GM12878 (cell line): ENCODE results near the gene HSPB7. TPM values are rescaled to one million over a fixed set of nuclear protein-coding genes. Genes with fewer than 3 reads are reported as not detected.

Experiments used
- ATAC-seq: fragments of 200-7000 bp; cut with Tn5 transposase; 3 replicates; pipeline ENCODE4 v1.9.1; 2020; ENCODE audit warnings: mild to moderate bottlenecking, moderate library complexity
- BruUV-seq: library from RNA; stranded (reverse); fragments of 400-500 nt; replicated peaks from 2 replicates; lab custom pipeline; 2021; lab: Mats Ljungman, UMichigan
- CTCF ChIA-PET: fragments of 300-600 bp; sonication (Branson Sonifier 250); formaldehyde crosslinking; extraction: SDS; loops from one replicate; lab custom pipeline; 2021; ENCODE audit warnings: inconsistent platforms; lab: Yijun Ruan, JAX
- POLR2A ChIA-PET: fragments of 350-600 bp; formaldehyde crosslinking; extraction: SDS; loops from one replicate; lab custom pipeline; 2021; ENCODE audit warnings: inconsistent platforms; lab: Charles Lee
- RAD21 ChIA-PET: fragments of 300-600 bp; sonication (Branson Sonifier 250); formaldehyde crosslinking; loops from one replicate; lab custom pipeline; 2023; ENCODE audit warnings: antibody characterized with exemption; ENCODE audit not compliant: unreplicated experiment; lab: Charles Lee
- SMC1A ChIA-PET: fragments of 300-600 bp; sonication (Branson Sonifier 250); formaldehyde crosslinking; loops from one replicate; lab custom pipeline; 2023; ENCODE audit not compliant: unreplicated experiment, uncharacterized antibody; lab: Charles Lee
- DNase-seq: peaks from one replicate; pipeline ENCODE4 v3.0.0-alpha.2; 2011; ENCODE audit warnings: low read depth, low spot score
- FAIRE-seq: peaks from 3 replicates; lab custom pipeline; 2011; peaks lifted over from hg19 to GRCh38; lab: Jason Lieb, UNC
- H2AFZ ChIP-seq: 2 replicates; pipeline ENCODE4 v1.6.0; 2011; ENCODE audit warnings: low read depth, low read length, control low read depth; ENCODE audit not compliant: control insufficient read depth
- H3K27ac ChIP-seq: 2 replicates; pipeline ENCODE4 v1.5.1; 2011; ENCODE audit warnings: control low read depth; ENCODE audit not compliant: control insufficient read depth, insufficient read depth
- H3K27me3 ChIP-seq, 2 experiments: replicated peaks in 1 of 2; 2 replicates each; pipeline versions ENCODE4 v1.6.0 to v1.6.1; 2011; ENCODE audit warnings: low read length in 1 of 2; ENCODE audit not compliant: control insufficient read depth in 2 of 2, insufficient read depth in 2 of 2
- H3K36me3 ChIP-seq, 2 experiments: 2 replicates each; pipeline ENCODE4 v1.5.1; 2011; ENCODE audit warnings: low read length in 1 of 2; ENCODE audit not compliant: control insufficient read depth in 2 of 2, insufficient read depth in 2 of 2
- H3K4me1 ChIP-seq: 2 replicates; pipeline ENCODE4 v1.6.1; 2011; ENCODE audit warnings: mild to moderate bottlenecking, low read length, moderate library complexity, mixed read lengths; ENCODE audit not compliant: control insufficient read depth, insufficient read depth
- H3K4me2 ChIP-seq: 2 replicates; pipeline ENCODE4 v1.6.0; 2011; ENCODE audit warnings: control low read depth; ENCODE audit not compliant: control insufficient read depth, insufficient read depth
- H3K4me3 ChIP-seq: fragments of 200-600 bp; sonication (generic); 2 replicates; pipeline ENCODE4 v1.5.1; 2016
- H3K79me2 ChIP-seq: 2 replicates; pipeline ENCODE4 v1.6.0; 2011; ENCODE audit warnings: low read length; ENCODE audit not compliant: control insufficient read depth, insufficient read depth
- H3K9ac ChIP-seq: 2 replicates; pipeline ENCODE4 v1.8.0; 2011; ENCODE audit warnings: low read length, control low read depth, mixed read lengths; ENCODE audit not compliant: control insufficient read depth, insufficient read depth
- H3K9me3 ChIP-seq: replicated peaks from 3 replicates; pipeline ENCODE4 v1.5.1; 2011; ENCODE audit warnings: mild to moderate bottlenecking, low read length; ENCODE audit not compliant: control insufficient read depth, insufficient read depth
- H4K20me1 ChIP-seq: 2 replicates; pipeline ENCODE4 v1.6.0; 2011; ENCODE audit not compliant: control insufficient read depth, insufficient read depth
- CBX3 ChIP-seq: fragments of 200-600 bp; sonication (generic); IDR thresholded peaks from 2 replicates; pipeline ENCODE4 v1.6.1; 2016; ENCODE audit warnings: low read depth, borderline replicate concordance
- ESRRA ChIP-seq: IDR thresholded peaks from 2 replicates; pipeline ENCODE4 v1.6.1; 2012; ENCODE audit warnings: mild to moderate bottlenecking, low read length, improper control_type of control experiment
- HDAC6 ChIP-seq: fragments of 200-600 bp; sonication (generic); IDR thresholded peaks from one replicate; pipeline ENCODE4 v1.8.0; 2017; ENCODE audit warnings: antibody characterized with exemption; ENCODE audit not compliant: unreplicated experiment
- HDGF ChIP-seq: fragments of 450-650 bp; IDR thresholded peaks from 2 replicates; pipeline ENCODE4 v1.6.1; 2016; ENCODE audit warnings: antibody characterized with exemption
- KAT2A ChIP-seq: conservative IDR thresholded peaks from 2 replicates; pipeline ENCODE4 v1.6.1; 2011; ENCODE audit warnings: low read depth, low read length; ENCODE audit not compliant: control insufficient read depth
- KLF5 ChIP-seq: fragments of 450-650 bp; IDR thresholded peaks from 2 replicates; pipeline ENCODE4 v1.6.1; 2014; ENCODE audit warnings: mild to moderate bottlenecking; ENCODE audit not compliant: partially characterized antibody
- NR2F1 ChIP-seq: fragments of 450-650 bp; conservative IDR thresholded peaks from 2 replicates; pipeline ENCODE4 v1.6.1; 2017; ENCODE audit warnings: mild to moderate bottlenecking
- WGBS: methylation state at CpG from one replicate; pipeline ENCODE4 v1.1.6; 2016; ENCODE audit warnings: low lambda C conversion rate; ENCODE audit not compliant: insufficient replicate concordance, insufficient coverage; ENCODE audit errors: missing lambda C conversion rate; 5-methylcytosine and 5-hydroxymethylcytosine counted together
- in situ Hi-C: fragments of 300-500 bp; cut with MboI; formaldehyde crosslinking; loops from 9 replicates; pipeline ENCODE4 v1.14.3; 2018; ENCODE audit warnings: mixed read lengths
- intact Hi-C: fragments of 100-400 bp; cut with micrococcal nuclease; formaldehyde crosslinking; loops from one replicate; pipeline ENCODE4 v1.14.2; 2022; ENCODE audit not compliant: unreplicated experiment
- polyA plus RNA-seq, 11 experiments: library from polyadenylated mRNA; depleted of rRNA in 4 of 11; unstranded in 6 of 11; stranded (reverse) in 5 of 11; fragments of >200 nt; fragmentation: Nextera tagmentation in 4 of 11; fragmentation: Illumina TruSeq in 1 of 11; extraction: Ambion mirVana in 4 of 11; extraction: Trizol in 1 of 11; gene quantifications; 1 replicate in 1 of 11; 2 replicates in 10 of 11; pipeline versions ENCODE4 v1.2.1 to v1.2.3, GENCODE V29; 2011 to 2016; ENCODE audit warnings: inconsistent platforms in 2 of 11, missing spikeins in 2 of 11, low read depth in 1 of 11
- total RNA-seq, 4 experiments: library from RNA; depleted of rRNA in 3 of 4; stranded (reverse); fragments of >200 nt in 3 of 4; fragmentation: Illumina TruSeq in 1 of 4; extraction: Trizol in 1 of 4; gene quantifications; 2 replicates each; pipeline versions ENCODE4 v1.2.1 to v1.2.3, GENCODE V29; 2013 to 2021
- TF ChIP-seq, protein P1 (sequence below): IDR thresholded peaks from 2 replicates; pipeline ENCODE4 v1.6.1; 2012; ENCODE audit warnings: improper control_type of control experiment, low read depth, low read length; ENCODE audit not compliant: insufficient replicate concordance
- TF ChIP-seq, protein P2 (sequence below): fragments of 450-650 bp; conservative IDR thresholded peaks from 2 replicates; pipeline ENCODE4 v1.6.1; 2017; ENCODE audit warnings: mild to moderate bottlenecking, moderate library complexity

HSPB7 gene
- total and polyA plus RNA-seq, 10 of the 15 experiments (the other 5 are each of a cell fraction or from before 2014, with no cell fraction given) = 0.34 TPM; not detected in 9

DNA sequence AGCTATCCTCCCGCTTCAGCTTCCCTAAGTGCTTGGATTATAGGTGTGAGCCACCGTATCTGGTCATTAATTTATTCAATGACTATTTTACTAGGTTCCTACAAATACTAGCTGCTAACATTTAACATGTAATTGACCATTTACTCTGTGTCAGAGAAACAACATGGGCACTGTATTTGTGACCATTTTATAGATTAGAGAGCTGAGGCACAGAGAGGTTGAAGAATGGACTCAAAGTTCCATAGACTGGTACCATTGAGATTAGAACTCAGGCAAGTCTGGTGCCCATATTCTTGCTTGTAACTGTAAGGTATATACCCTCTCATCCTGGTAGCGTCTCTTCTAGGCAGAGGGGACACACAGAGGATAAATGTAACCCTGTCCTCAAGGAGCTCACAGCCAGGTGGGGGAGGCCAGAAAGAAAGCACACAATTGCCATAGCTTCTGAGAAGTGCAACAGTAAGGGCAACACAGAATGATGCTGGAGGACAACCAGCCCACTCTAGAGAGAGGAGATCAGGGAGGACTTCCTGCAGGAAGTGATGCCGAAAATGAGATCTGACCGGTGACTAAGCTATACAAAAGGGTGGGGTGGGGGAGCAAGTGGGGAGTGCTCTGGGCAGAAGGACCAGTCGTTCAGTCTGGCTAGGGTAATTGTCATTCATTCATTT, 10.0 kb downstream of the HSPB7 start:
- no peak for ATAC-seq
- no peak overlapping the region for H3K4me2 ChIP-seq
- H3K27ac ChIP-seq = no peak overlapping the region
- intact Hi-C loops = loop anchor here (2.0 to 5.0 kb wide), 2 partner anchors 193 to 206 kb away; no protein-coding TSS in a partner anchor
- CTCF ChIA-PET = interaction anchor here (0.5 to 7.5 kb wide), 38 partner anchors 10 to 617 kb away, joined by 3 to 81 read pairs (median 4); partner anchors contain the start of genes CLCNKA, CLCNKB and HSPB7
- no peaks in the 10 kb centered on the region for H4K20me1 ChIP-seq
- TF ChIP-seq ESRRA (no peak), CBX3 (no peak), NR2F1 (no peak), KAT2A (no peak), HDGF (no peak), KLF5 (no peak), HDAC6 (no peak)
- TF ChIP-seq, protein P1, sequence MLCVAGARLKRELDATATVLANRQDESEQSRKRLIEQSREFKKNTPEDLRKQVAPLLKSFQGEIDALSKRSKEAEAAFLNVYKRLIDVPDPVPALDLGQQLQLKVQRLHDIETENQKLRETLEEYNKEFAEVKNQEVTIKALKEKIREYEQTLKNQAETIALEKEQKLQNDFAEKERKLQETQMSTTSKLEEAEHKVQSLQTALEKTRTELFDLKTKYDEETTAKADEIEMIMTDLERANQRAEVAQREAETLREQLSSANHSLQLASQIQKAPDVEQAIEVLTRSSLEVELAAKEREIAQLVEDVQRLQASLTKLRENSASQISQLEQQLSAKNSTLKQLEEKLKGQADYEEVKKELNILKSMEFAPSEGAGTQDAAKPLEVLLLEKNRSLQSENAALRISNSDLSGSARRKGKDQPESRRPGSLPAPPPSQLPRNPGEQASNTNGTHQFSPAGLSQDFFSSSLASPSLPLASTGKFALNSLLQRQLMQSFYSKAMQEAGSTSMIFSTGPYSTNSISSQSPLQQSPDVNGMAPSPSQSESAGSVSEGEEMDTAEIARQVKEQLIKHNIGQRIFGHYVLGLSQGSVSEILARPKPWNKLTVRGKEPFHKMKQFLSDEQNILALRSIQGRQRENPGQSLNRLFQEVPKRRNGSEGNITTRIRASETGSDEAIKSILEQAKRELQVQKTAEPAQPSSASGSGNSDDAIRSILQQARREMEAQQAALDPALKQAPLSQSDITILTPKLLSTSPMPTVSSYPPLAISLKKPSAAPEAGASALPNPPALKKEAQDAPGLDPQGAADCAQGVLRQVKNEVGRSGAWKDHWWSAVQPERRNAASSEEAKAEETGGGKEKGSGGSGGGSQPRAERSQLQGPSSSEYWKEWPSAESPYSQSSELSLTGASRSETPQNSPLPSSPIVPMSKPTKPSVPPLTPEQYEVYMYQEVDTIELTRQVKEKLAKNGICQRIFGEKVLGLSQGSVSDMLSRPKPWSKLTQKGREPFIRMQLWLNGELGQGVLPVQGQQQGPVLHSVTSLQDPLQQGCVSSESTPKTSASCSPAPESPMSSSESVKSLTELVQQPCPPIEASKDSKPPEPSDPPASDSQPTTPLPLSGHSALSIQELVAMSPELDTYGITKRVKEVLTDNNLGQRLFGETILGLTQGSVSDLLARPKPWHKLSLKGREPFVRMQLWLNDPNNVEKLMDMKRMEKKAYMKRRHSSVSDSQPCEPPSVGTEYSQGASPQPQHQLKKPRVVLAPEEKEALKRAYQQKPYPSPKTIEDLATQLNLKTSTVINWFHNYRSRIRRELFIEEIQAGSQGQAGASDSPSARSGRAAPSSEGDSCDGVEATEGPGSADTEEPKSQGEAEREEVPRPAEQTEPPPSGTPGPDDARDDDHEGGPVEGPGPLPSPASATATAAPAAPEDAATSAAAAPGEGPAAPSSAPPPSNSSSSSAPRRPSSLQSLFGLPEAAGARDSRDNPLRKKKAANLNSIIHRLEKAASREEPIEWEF = no peak
- TF ChIP-seq, protein P2, sequence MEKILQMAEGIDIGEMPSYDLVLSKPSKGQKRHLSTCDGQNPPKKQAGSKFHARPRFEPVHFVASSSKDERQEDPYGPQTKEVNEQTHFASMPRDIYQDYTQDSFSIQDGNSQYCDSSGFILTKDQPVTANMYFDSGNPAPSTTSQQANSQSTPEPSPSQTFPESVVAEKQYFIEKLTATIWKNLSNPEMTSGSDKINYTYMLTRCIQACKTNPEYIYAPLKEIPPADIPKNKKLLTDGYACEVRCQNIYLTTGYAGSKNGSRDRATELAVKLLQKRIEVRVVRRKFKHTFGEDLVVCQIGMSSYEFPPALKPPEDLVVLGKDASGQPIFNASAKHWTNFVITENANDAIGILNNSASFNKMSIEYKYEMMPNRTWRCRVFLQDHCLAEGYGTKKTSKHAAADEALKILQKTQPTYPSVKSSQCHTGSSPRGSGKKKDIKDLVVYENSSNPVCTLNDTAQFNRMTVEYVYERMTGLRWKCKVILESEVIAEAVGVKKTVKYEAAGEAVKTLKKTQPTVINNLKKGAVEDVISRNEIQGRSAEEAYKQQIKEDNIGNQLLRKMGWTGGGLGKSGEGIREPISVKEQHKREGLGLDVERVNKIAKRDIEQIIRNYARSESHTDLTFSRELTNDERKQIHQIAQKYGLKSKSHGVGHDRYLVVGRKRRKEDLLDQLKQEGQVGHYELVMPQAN = no peak
- H2AFZ ChIP-seq = no peak overlapping the region
- H3K36me3 ChIP-seq = no peaks in the 10 kb centered on the region
- no peak for FAIRE-seq
- no TSS peak for BruUV-seq
- RAD21 ChIA-PET = interaction anchor here (0.6 to 4.2 kb wide), 32 partner anchors 10 to 719 kb away, joined by 3 to 26 read pairs (median 4); partner anchors contain the start of genes UQCRHL and ZBTB17
- no peaks in the 10 kb centered on the region; a peak in 1 of 4 replicates for H3K27me3 ChIP-seq
- H3K9me3 ChIP-seq = no peaks in the 10 kb centered on the region
- H3K4me1 ChIP-seq = peaks cover 28% of the 10 kb centered on the region
- no peaks in the 10 kb centered on the region for H3K79me2 ChIP-seq
- POLR2A ChIA-PET = interaction anchor here (0.6 to 1.0 kb wide), 4 partner anchors 43 to 787 kb away, joined by 3 to 7 read pairs (median 4); no protein-coding TSS in a partner anchor
- in situ Hi-C loops = no loop called here
- DNase-seq = no peak
- 54% methylated on average over 6 of the region's 6 CpGs for WGBS
- SMC1A ChIA-PET = interaction anchor here (0.6 to 6.5 kb wide), 30 partner anchors 13 to 234 kb away, joined by 3 to 57 read pairs (median 4); partner anchors contain the start of gene ZBTB17
- no peak overlapping the region for H3K4me3 ChIP-seq
- H3K9ac ChIP-seq = no peak overlapping the region
